Effector memory CD8-positive, alpha-beta T cell (primary cell): ENCODE measurements around the gene PDSS1.
"Not testable (repeated sequence)": the region's sequence is repeated elsewhere in the genome, so short reads cannot be mapped to it uniquely, and the experiment has no call there.

Source experiments
- ATAC-seq: fragments of 150-1000 bp; cut with Tn5 transposase; replicated peaks from 2 replicates; pipeline ENCODE4 v1.10.0; 2021; ENCODE audit warnings: mild to moderate bottlenecking, moderate library complexity
- DNase-seq, 3 experiments: peaks; one replicate each; pipeline ENCODE4 v3.0.0; 2021
- H3K27ac Mint-ChIP-seq, 2 donors: one replicate each; pipeline ENCODE4 v1.8.0; 2022; ENCODE audit warnings: mild to moderate bottlenecking in 2 of 2, mixed read lengths in 2 of 2, moderate library complexity in 2 of 2
- H3K27me3 Mint-ChIP-seq, 2 donors: one replicate each; pipeline ENCODE4 v1.8.0; 2022; ENCODE audit warnings: mixed read lengths in 2 of 2
- H3K36me3 Mint-ChIP-seq: one replicate; pipeline ENCODE4 v1.8.0; 2022; ENCODE audit warnings: mild to moderate bottlenecking, moderate library complexity, mixed read lengths; ENCODE audit not compliant: insufficient read depth
- H3K4me1 Mint-ChIP-seq, 2 donors: one replicate each; pipeline ENCODE4 v1.8.0; 2022; ENCODE audit warnings: low read depth in 2 of 2, mixed read lengths in 2 of 2
- H3K4me3 Mint-ChIP-seq, 2 donors: one replicate each; pipeline ENCODE4 v1.8.0; 2022; ENCODE audit warnings: mild to moderate bottlenecking in 2 of 2, mixed read lengths in 2 of 2, moderate library complexity in 2 of 2
- H3K9me3 Mint-ChIP-seq, 2 donors: one replicate each; pipeline ENCODE4 v1.8.0; 2022; ENCODE audit warnings: mixed read lengths in 2 of 2

The PDSS1 gene

GRCh38 chr10:26684667-26685264, 12.7 kb upstream of the PDSS1 start:
- DNase-seq, result peak; percentile 7 to 24 (median 14)
- not testable (repeated sequence) for H3K4me1 Mint-ChIP-seq, H3K36me3 Mint-ChIP-seq, H3K9me3 Mint-ChIP-seq, H3K27ac Mint-ChIP-seq, H3K4me3 Mint-ChIP-seq
- H3K27me3 Mint-ChIP-seq, result peaks cover 10 to 33% of the 10 kb centered on the region in 2 donors
- ATAC-seq, result peak; percentile 94

GRCh38 chr10:26685441-26685840, 12.1 kb upstream of the PDSS1 start:
- Mint-ChIP-seq H3K4me3 (no peak overlapping the region), H3K27ac (no peak overlapping the region)
- no peak for ATAC-seq

DNA sequence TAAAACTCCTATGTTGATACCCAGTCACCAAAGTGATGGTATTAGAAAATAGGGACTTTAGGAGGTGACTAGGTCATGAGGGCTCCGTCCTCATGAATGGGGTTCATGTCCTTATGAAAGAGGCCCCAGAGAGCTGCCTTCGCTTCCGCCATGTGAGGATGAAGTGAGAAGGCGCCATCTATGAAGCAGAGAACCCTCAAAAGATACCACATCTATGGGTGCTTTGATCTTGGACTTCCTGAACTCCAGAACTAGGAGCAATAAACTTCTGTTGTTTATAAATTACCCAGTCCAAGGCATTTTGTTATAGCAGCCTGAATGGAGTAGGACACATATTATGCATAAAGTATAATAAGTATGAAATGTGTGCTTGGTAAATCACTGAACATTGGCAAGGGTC, 8.1 kb upstream of the PDSS1 start:
- H3K4me3 Mint-ChIP-seq, result no peak overlapping the region
- H3K27me3 Mint-ChIP-seq, result peaks cover 22 to 53% of the 10 kb centered on the region in 2 donors
- no peaks in the 10 kb centered on the region for H3K36me3 Mint-ChIP-seq
- H3K4me1 Mint-ChIP-seq, result peaks cover 0 to 1% of the 10 kb centered on the region in 2 donors
- no peaks in the 10 kb centered on the region for H3K9me3 Mint-ChIP-seq
- H3K27ac Mint-ChIP-seq, result no peak overlapping the region
- no peak for DNase-seq
- ATAC-seq, result no peak

More at GRCh38 chr10:26685441-26685840, 12.1 kb upstream of the PDSS1 start:
- H3K4me1 Mint-ChIP-seq, result peaks cover 0 to 1% of the 10 kb centered on the region in 2 donors
- H3K27me3 Mint-ChIP-seq, result peaks cover 13 to 39% of the 10 kb centered on the region in 2 donors
- no peaks in the 10 kb centered on the region for H3K36me3 Mint-ChIP-seq
- no peak for DNase-seq
- H3K9me3 Mint-ChIP-seq, result no peaks in the 10 kb centered on the region

DNA sequence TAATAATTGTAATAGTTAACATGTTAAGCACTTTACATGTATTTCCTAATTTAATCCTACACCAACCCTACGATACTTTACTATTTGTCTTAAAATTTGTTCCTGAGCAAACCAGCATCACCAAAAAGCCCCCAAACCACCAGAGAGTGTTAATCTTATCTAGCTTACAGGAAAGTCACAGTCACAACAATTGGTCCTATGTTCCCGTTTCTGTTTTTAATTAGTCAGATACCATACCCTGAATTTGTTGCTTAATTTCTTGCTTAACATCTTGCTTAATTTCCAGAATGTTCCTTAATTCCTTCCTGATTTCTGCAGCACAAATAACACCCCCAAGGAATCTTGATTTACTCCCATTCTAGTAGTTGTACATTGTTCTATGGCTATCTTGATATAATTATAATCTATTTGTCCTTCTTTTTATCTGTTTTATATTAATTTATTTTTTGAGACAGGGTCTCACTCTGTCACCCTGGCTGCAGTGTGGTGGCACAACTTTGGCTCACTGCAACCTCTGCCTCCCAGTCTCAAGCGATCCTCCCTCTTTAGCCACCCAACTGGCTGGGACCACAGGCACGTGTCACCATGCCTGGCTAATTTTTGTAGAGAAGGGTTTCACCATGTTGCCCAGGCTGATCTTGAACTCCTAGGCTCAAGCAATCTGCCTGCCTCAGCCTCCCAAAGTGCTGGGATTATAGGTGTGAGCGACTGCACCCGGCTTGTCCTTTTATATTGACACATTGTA, 6.6 kb upstream of the PDSS1 start:
- no peaks in the 10 kb centered on the region for H3K4me1 Mint-ChIP-seq
- no peak overlapping the region for H3K4me3 Mint-ChIP-seq

GRCh38 chr10:26694536-26694935, 3.0 kb upstream of the PDSS1 start:
- DNase-seq, H3K9me3 Mint-ChIP-seq, H3K36me3 Mint-ChIP-seq, H3K27ac Mint-ChIP-seq, ATAC-seq, H3K4me3 Mint-ChIP-seq: not testable (repeated sequence)
- H3K4me1 Mint-ChIP-seq, result peaks cover 15% of the 10 kb centered on the region in 2 donors
- H3K27me3 Mint-ChIP-seq, result peaks cover 14 to 23% of the 10 kb centered on the region in 2 donors

More for the DNA sequence above, 6.6 kb upstream of the PDSS1 start:
- H3K36me3 Mint-ChIP-seq, result no peaks in the 10 kb centered on the region
- DNase-seq, result no peak
- peaks cover 22 to 41% of the 10 kb centered on the region in 2 donors for H3K27me3 Mint-ChIP-seq
- H3K27ac Mint-ChIP-seq, result no peak overlapping the region
- H3K9me3 Mint-ChIP-seq, result no peaks in the 10 kb centered on the region
- ATAC-seq, result no peak

- Mint-ChIP-seq H3K4me3 (peak overlapping the region; percentile 94), H3K36me3 (peaks cover 10% of the 10 kb centered on the region), H3K27ac (peak overlapping the region; percentile 89 to 90), H3K9me3 (no peaks in the 10 kb centered on the region), H3K27me3 (peaks cover 2 to 4% of the 10 kb centered on the region in 2 donors), H3K4me1 (peaks cover 19 to 22% of the 10 kb centered on the region in 2 donors)
- ATAC-seq (no peak), DNase-seq (no peak)
Measured at GRCh38 chr10:26696786-26697162, 727 bp upstream of the PDSS1 start.

GRCh38 chr10:26697922-26698608, 564 bp downstream of the PDSS1 start:
- ATAC-seq (no peak), DNase-seq (no peak)
- Mint-ChIP-seq H3K36me3 (peaks cover 10% of the 10 kb centered on the region), H3K27me3 (no peaks in the 10 kb centered on the region), H3K9me3 (no peaks in the 10 kb centered on the region), H3K4me3 (peak overlapping the region; percentile 94), H3K27ac (peak overlapping the region; percentile 89 to 90), H3K4me1 (peaks cover 19 to 22% of the 10 kb centered on the region in 2 donors)

DNA sequence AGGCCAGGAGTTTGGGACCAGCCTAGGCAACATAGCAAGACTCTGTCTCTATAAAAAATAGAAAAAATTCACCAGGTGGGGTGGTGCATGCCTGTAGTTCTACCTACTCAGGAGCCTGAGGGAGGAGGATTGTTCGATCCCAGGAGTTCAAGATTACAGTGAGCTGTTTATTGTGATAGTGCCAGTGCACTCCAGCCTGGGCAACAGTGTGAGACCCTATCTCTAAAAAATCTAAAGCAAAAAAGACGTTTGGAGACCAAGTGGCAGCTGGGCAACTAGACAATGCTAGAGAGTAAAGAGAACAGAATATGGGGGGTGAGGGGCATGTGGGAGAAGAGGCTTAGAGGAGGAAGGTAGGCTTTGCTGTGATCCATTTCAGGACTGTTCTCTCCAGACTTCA, 1.4 kb downstream of the PDSS1 start:
- DNase-seq, result no peak
- H3K27ac Mint-ChIP-seq, result peak overlapping the region; percentile 89 to 90
- H3K9me3 Mint-ChIP-seq, result no peaks in the 10 kb centered on the region

DNA sequence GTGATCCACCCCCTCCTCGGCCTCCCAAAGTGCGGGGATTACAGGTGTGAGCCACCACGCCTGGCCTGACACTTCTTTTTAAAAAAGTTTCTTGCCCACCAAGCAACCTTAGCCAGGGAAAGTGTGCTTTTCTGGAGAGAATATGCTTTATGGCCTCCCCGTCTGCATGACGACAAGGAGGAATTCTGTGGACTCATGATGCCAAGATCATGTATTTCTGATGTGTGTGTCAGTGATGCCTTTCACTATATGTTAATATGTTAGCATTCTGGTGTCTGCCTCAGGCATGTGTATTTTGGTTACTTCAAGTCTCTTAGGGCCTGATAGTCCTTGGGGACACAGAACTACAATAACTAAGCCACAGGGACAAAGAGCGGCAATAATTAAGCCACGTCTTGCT, 2.1 kb downstream of the PDSS1 start:
- no peak for ATAC-seq
- H3K4me3 Mint-ChIP-seq, result no peak overlapping the region
- no peak for DNase-seq
- H3K4me1 Mint-ChIP-seq, result peaks cover 19 to 22% of the 10 kb centered on the region in 2 donors
- peaks cover 10% of the 10 kb centered on the region for H3K36me3 Mint-ChIP-seq
- H3K9me3 Mint-ChIP-seq, result no peaks in the 10 kb centered on the region
- H3K27ac Mint-ChIP-seq, result no peak overlapping the region
- no peaks in the 10 kb centered on the region for H3K27me3 Mint-ChIP-seq

More for the DNA sequence above, 1.4 kb downstream of the PDSS1 start:
- no peak for ATAC-seq
- no peaks in the 10 kb centered on the region for H3K27me3 Mint-ChIP-seq
- H3K4me3 Mint-ChIP-seq, result peak overlapping the region; percentile 94
- peaks cover 10% of the 10 kb centered on the region for H3K36me3 Mint-ChIP-seq
- H3K4me1 Mint-ChIP-seq, result peaks cover 19 to 22% of the 10 kb centered on the region in 2 donors

GRCh38 chr10:26700884-26701630, 3.6 kb downstream of the PDSS1 start:
- DNase-seq (no peak), ATAC-seq (no peak)
- H3K4me1 Mint-ChIP-seq, result peaks cover 22 to 24% of the 10 kb centered on the region in 2 donors
- H3K27me3 Mint-ChIP-seq, result no peaks in the 10 kb centered on the region
- H3K27ac Mint-ChIP-seq, result peak overlapping the region in 1 of 2 donors; percentile 18
- no peak overlapping the region for H3K4me3 Mint-ChIP-seq
- H3K9me3 Mint-ChIP-seq, result no peaks in the 10 kb centered on the region
- H3K36me3 Mint-ChIP-seq, result peaks cover 17% of the 10 kb centered on the region

DNA sequence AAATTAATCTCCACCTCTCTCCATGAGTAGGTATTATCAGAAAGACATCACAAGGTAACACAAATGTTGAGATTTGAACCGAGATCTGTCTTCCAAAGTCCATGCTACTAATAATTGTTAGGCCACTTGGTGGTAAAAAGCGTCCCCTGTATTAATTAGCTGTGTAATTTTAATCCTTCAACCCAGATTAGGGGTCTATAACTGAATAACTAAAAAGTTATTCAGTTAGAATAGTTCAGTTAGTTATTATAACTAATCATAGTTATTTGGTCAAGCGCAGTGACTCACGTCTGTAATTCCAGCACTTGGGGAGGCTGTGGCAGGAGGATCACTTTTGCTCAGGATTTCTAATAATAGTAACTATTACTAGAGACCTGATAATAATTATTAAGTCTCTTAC, 5.6 kb downstream of the PDSS1 start:
- ATAC-seq, result no peak
- no peak overlapping the region for H3K4me3 Mint-ChIP-seq
- H3K27ac Mint-ChIP-seq, result no peak overlapping the region
- no peaks in the 10 kb centered on the region for H3K9me3 Mint-ChIP-seq
- DNase-seq, result no peak
- no peaks in the 10 kb centered on the region for H3K27me3 Mint-ChIP-seq
- peaks cover 16 to 28% of the 10 kb centered on the region in 2 donors for H3K4me1 Mint-ChIP-seq
- H3K36me3 Mint-ChIP-seq, result peaks cover 15% of the 10 kb centered on the region

DNA sequence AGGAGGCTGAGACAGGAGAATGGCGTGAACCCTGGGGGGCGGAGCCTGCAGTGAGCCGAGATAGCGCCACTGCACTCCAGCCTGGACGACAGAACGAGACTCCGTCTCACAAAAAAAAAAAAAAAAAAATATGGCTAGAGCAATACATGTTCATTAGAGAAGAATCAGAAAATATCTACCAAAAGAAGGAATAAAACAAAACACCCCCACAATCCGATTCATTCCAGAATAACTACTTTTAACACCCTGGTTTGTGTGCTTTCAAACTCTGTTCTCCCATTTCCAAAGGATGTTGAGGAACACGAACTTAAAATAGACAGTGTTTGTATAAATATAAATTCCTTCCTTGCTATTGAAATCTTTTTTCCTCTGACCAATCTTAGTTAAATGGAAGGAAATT, 6.5 kb downstream of the PDSS1 start:
- Mint-ChIP-seq H3K9me3 (no peaks in the 10 kb centered on the region), H3K27ac (no peak overlapping the region), H3K4me3 (no peak overlapping the region), H3K4me1 (peaks cover 14 to 23% of the 10 kb centered on the region in 2 donors), H3K36me3 (peaks cover 15% of the 10 kb centered on the region), H3K27me3 (no peaks in the 10 kb centered on the region)
- ATAC-seq, result no peak
- DNase-seq, result no peak

- Mint-ChIP-seq H3K4me3 (no peak overlapping the region), H3K36me3 (peaks cover 8% of the 10 kb centered on the region), H3K9me3 (no peaks in the 10 kb centered on the region), H3K27ac (peak overlapping the region in 1 of 2 donors; percentile 35), H3K27me3 (no peaks in the 10 kb centered on the region), H3K4me1 (peaks cover 10 to 16% of the 10 kb centered on the region in 2 donors)
- DNase-seq, result no peak
- ATAC-seq, result no peak
Measured at GRCh38 chr10:26706206-26706605, 8.7 kb downstream of the PDSS1 start.
